Mesothelial cell of epicardium (in vitro differentiated cells): ENCODE results near the gene GNB2. TPM values are rescaled to one million over a fixed set of nuclear protein-coding genes. Genes with fewer than 3 reads are reported as not detected.
"Not testable (repeated sequence)": the region's sequence is repeated elsewhere in the genome, so short reads cannot be mapped to it uniquely, and the experiment has no call there.

Experiments used
- DNase-seq, 2 experiments: peaks; one replicate each; pipeline ENCODE4 v3.0.0; 2021; ENCODE audit warnings: low spot score in 2 of 2; ENCODE audit not compliant: unreplicated experiment in 2 of 2
- H3K27ac Mint-ChIP-seq: 2 replicates; pipeline ENCODE4 v1.8.0; 2021; ENCODE audit warnings: mixed read lengths
- H3K27me3 Mint-ChIP-seq: 2 replicates; pipeline ENCODE4 v1.8.0; 2021; ENCODE audit warnings: low read depth, mixed read lengths
- H3K36me3 Mint-ChIP-seq: 2 replicates; pipeline ENCODE4 v1.8.0; 2021; ENCODE audit warnings: mixed read lengths
- H3K4me1 Mint-ChIP-seq: 2 replicates; pipeline ENCODE4 v1.8.0; 2021; ENCODE audit warnings: mixed read lengths
- H3K4me3 Mint-ChIP-seq: 2 replicates; pipeline ENCODE4 v1.8.0; 2021; ENCODE audit warnings: mild to moderate bottlenecking, moderate library complexity, mixed read lengths
- H3K9me3 Mint-ChIP-seq: 2 replicates; pipeline ENCODE4 v1.8.0; 2021; ENCODE audit warnings: mixed read lengths
- total RNA-seq: library from RNA; stranded (reverse); gene quantifications from 3 replicates; pipeline ENCODE4 v1.2.1, GENCODE V29; 2021
- TF ChIP-seq, protein P1 (sequence below): fragments of 200-600 bp; sonication (generic); IDR thresholded peaks from one replicate; pipeline ENCODE4 v1.5.0; 2021; ENCODE audit warnings: antibody characterized with exemption; ENCODE audit not compliant: unreplicated experiment

The GNB2 gene
- total RNA-seq, 1 donor from 2014 or later, result 174 TPM

GRCh38 chr7:100655908-100656674 is 17.4 kb upstream of the GNB2 start, which contains the start of gene ACTL6B:
Gene ACTL6B (minus strand): TSS chr7:100656448. CDS start chr7:100656354, 94 bp downstream.
- peak; percentile 48 to 73 for DNase-seq
- TF ChIP-seq, protein P1, sequence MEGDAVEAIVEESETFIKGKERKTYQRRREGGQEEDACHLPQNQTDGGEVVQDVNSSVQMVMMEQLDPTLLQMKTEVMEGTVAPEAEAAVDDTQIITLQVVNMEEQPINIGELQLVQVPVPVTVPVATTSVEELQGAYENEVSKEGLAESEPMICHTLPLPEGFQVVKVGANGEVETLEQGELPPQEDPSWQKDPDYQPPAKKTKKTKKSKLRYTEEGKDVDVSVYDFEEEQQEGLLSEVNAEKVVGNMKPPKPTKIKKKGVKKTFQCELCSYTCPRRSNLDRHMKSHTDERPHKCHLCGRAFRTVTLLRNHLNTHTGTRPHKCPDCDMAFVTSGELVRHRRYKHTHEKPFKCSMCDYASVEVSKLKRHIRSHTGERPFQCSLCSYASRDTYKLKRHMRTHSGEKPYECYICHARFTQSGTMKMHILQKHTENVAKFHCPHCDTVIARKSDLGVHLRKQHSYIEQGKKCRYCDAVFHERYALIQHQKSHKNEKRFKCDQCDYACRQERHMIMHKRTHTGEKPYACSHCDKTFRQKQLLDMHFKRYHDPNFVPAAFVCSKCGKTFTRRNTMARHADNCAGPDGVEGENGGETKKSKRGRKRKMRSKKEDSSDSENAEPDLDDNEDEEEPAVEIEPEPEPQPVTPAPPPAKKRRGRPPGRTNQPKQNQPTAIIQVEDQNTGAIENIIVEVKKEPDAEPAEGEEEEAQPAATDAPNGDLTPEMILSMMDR, result no peak
- H3K27ac Mint-ChIP-seq, result no peak within 1 kb of the TSS
- no peaks in the 10 kb centered on the region for H3K9me3 Mint-ChIP-seq
- peaks cover 63% of the 10 kb centered on the region for H3K27me3 Mint-ChIP-seq
- no peaks in the 10 kb centered on the region for H3K36me3 Mint-ChIP-seq
- no peak within 1 kb of the TSS for H3K4me3 Mint-ChIP-seq
- no peaks in the 10 kb centered on the region for H3K4me1 Mint-ChIP-seq

DNA sequence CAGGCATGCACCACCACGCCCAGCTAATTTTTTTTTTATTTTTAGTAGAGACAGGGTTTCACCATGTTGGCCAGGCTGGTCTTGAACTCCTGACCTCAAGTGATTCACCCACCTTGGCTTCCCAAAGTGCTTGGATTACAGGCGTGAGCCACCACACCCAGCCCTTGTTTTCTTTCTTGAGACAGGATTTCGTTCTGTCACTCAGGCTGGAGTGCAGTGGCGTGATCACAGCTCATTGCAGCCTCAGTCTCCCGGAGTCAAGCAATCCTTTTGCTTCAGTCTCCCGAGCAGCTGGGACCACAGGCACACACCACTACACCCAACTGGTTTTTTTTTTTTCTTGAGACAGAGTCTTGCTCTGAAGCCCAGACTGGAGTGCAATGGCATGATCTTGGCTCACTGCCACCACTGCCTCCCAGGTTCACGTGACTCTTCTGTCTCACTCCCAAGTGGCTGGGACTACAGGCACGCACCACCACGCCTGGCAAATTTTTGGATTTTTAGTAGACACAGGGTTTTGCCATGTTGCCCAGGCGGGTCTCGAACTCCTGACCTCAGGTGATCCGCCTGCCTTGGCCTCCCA is 11.3 kb upstream of the GNB2 start:
- H3K27ac Mint-ChIP-seq, DNase-seq, H3K4me1 Mint-ChIP-seq, H3K9me3 Mint-ChIP-seq, H3K36me3 Mint-ChIP-seq, H3K4me3 Mint-ChIP-seq: not testable (repeated sequence)
- peaks cover 35% of the 10 kb centered on the region for H3K27me3 Mint-ChIP-seq

DNA sequence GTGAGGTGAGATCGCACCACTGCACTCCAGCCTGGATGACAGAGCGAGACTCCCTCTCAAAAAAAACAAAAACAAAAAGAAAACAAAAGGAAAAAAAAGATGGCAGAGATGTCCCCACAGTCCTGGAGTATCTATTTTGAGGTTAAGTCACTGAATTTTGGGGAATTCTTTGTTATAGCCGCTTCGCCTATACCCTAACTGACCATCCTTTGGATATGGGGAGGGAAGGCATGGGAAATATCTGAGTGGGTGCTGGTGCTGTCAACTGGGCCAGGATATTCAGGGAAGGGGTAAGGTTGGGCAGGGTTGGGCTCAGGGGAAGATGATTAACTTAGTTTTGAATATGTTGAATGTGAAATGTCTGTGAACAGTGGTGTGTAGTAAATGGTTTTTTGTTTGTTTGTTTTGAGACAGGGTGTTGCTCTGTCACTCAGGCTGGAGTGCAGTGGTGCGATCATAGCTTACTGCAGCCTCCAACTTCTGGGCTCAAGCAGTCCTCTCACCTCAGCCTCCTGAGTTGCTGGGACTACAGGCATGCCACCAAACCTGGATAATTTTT is 8.3 kb upstream of the GNB2 start:
- Mint-ChIP-seq H3K4me1 (no peaks in the 10 kb centered on the region), H3K27ac (no peak overlapping the region), H3K36me3 (no peaks in the 10 kb centered on the region), H3K4me3 (no peak overlapping the region), H3K27me3 (peaks cover 27% of the 10 kb centered on the region), H3K9me3 (peaks cover 3% of the 10 kb centered on the region)
- TF ChIP-seq, protein P1, result no peak
- DNase-seq, result no peak

DNA sequence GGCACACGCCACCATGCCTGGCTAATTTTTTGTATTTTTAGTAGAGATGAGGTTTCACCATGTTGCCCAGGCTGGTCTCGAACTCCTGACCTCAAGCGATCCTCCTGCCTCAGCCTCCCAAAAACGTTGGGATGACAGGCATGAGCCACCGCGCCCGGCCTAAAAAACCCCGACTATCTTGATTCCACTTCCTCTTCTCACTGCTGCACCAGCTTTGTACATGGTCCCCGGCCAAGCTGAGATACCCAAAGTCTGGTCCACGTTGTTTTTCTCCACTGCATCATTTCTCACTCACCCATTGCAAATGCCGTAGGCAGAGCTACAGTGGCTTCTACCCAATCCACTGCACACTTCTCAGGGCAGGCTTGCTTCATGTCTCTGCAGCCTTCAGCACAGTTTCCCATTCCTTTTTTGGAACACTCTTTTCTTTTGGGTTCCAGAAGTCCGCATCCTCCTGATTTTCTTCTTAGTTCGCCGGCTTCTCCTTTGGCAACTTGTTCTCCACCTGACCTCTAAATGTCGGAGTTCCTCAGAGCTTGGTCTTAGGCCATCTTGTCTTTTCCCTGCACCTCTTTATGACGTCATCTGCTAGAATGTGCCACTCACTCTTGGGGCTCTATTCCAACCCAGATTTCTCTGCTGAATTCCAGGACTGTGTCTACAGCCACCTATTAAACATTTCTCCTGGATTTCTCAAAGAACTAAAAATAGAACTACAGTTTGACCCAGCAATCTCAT is 6.0 kb upstream of the GNB2 start:
- H3K27me3 Mint-ChIP-seq, result peaks cover 32% of the 10 kb centered on the region
- H3K27ac Mint-ChIP-seq, result no peak overlapping the region
- H3K36me3 Mint-ChIP-seq, result no peaks in the 10 kb centered on the region
- TF ChIP-seq, protein P1, result no peak
- H3K9me3 Mint-ChIP-seq, result peaks cover 3% of the 10 kb centered on the region
- no peaks in the 10 kb centered on the region for H3K4me1 Mint-ChIP-seq
- no peak for DNase-seq
- H3K4me3 Mint-ChIP-seq, result no peak overlapping the region

DNA sequence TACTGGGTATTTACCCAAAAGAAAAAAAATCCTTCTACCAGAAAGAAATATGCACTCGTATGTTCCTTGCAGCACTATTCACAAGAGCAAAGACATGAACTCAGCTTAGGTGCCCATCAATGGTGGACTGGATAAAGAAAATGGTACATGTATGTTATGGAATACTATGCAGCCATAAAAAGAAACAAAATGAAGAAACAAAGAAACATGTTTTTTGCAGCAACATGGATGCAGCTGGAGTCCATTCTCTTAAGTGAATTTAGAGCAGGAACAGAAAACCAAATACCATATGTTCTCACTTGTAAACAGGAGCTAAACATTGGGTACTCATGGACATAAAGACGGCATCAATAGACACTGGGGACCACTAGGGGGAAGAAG is 5.5 kb upstream of the GNB2 start:
- peaks cover 3% of the 10 kb centered on the region for H3K9me3 Mint-ChIP-seq
- TF ChIP-seq, protein P1, result no peak
- H3K27me3 Mint-ChIP-seq, result peaks cover 32% of the 10 kb centered on the region
- no peak overlapping the region for H3K27ac Mint-ChIP-seq
- DNase-seq, result no peak
- H3K4me3 Mint-ChIP-seq, result no peak overlapping the region
- H3K4me1 Mint-ChIP-seq, result no peaks in the 10 kb centered on the region
- H3K36me3 Mint-ChIP-seq, result no peaks in the 10 kb centered on the region

- not testable (repeated sequence) for H3K9me3 Mint-ChIP-seq, H3K4me3 Mint-ChIP-seq, H3K36me3 Mint-ChIP-seq, DNase-seq, H3K27ac Mint-ChIP-seq, H3K4me1 Mint-ChIP-seq
- peaks cover 32% of the 10 kb centered on the region for H3K27me3 Mint-ChIP-seq
These were observed 4.4 kb upstream of the GNB2 start for GRCh38 chr7:100669106-100669505.
